Keratinocyte (primary cell): ENCODE results near the gene PLCL2. TPM values are rescaled to one million over a fixed set of nuclear protein-coding genes. Genes with fewer than 3 reads are reported as not detected.

Experiments used
- DNase-seq: peaks from one replicate; pipeline ENCODE4 v3.0.0-alpha.2; 2011; ENCODE audit warnings: low read depth, missing footprints, low spot score
- FAIRE-seq: peaks from 2 replicates; lab custom pipeline; 2011; peaks lifted over from hg19 to GRCh38; lab: Jason Lieb, UNC
- H2AFZ ChIP-seq: 2 replicates; pipeline ENCODE4 v1.6.0; 2012; ENCODE audit warnings: low read length, control low read depth, inconsistent platforms; ENCODE audit not compliant: control insufficient read depth
- H3K27ac ChIP-seq: 2 replicates; pipeline ENCODE4 v1.5.1; 2011; ENCODE audit warnings: low read length; ENCODE audit not compliant: control insufficient read depth, insufficient read depth
- H3K27me3 ChIP-seq: 3 replicates; pipeline ENCODE4 v1.6.0; 2011; ENCODE audit warnings: low read length; ENCODE audit not compliant: control insufficient read depth, insufficient read depth; ENCODE audit errors: extremely low read depth
- H3K36me3 ChIP-seq, 2 experiments: 2 replicates in 1 of 2; 3 replicates in 1 of 2; pipeline ENCODE4 v1.5.1; 2011; ENCODE audit warnings: low read length in 2 of 2, mild to moderate bottlenecking in 1 of 2; ENCODE audit not compliant: control insufficient read depth in 2 of 2, insufficient read depth in 2 of 2; ENCODE audit errors: extremely low read depth in 1 of 2
- H3K4me1 ChIP-seq: 3 replicates; pipeline ENCODE4 v1.5.1; 2011; ENCODE audit warnings: low read length; ENCODE audit not compliant: control insufficient read depth, insufficient read depth; ENCODE audit errors: extremely low read depth
- H3K4me2 ChIP-seq: 3 replicates; pipeline ENCODE4 v1.6.0; 2011; ENCODE audit warnings: low read depth, low read length; ENCODE audit not compliant: control insufficient read depth, insufficient read depth; ENCODE audit errors: extremely low read depth
- H3K4me3 ChIP-seq, 3 experiments: fragments of 200-600 bp in 1 of 3; sonication (generic) in 1 of 3; 2 replicates in 2 of 3; 3 replicates in 1 of 3; pipeline ENCODE4 v1.5.1; 2011 to 2016; ENCODE audit warnings: low read length in 3 of 3, mild to moderate bottlenecking in 3 of 3, control low read depth in 2 of 3, inconsistent platforms in 1 of 3, low read depth in 1 of 3, mixed read lengths in 1 of 3, mixed run types in 1 of 3, moderate library complexity in 1 of 3; ENCODE audit not compliant: control insufficient read depth in 2 of 3, insufficient read depth in 2 of 3; ENCODE audit errors: extremely low read depth in 1 of 3
- H3K79me2 ChIP-seq: 2 replicates; pipeline ENCODE4 v1.6.0; 2012; ENCODE audit warnings: low read length; ENCODE audit not compliant: control insufficient read depth, insufficient read depth
- H3K9ac ChIP-seq: 3 replicates; pipeline ENCODE4 v1.6.0; 2011; ENCODE audit warnings: low read length; ENCODE audit not compliant: control insufficient read depth, insufficient read depth; ENCODE audit errors: extremely low read depth
- H3K9me1 ChIP-seq: 3 replicates; pipeline ENCODE4 v1.6.0; 2011; ENCODE audit warnings: low read length; ENCODE audit not compliant: control insufficient read depth, insufficient read depth; ENCODE audit errors: extremely low read depth
- H3K9me3 ChIP-seq: 2 replicates; pipeline ENCODE4 v1.5.1; 2012; ENCODE audit warnings: low read depth, low read length; ENCODE audit not compliant: control insufficient read depth
- H4K20me1 ChIP-seq: 3 replicates; pipeline ENCODE4 v1.6.0; 2011; ENCODE audit warnings: low read length; ENCODE audit not compliant: control insufficient read depth, insufficient read depth; ENCODE audit errors: extremely low read depth
- CTCF ChIP-seq, 3 experiments: IDR thresholded peaks in 1 of 3; conservative IDR thresholded peaks in 1 of 3; optimal IDR thresholded peaks in 1 of 3; 2 replicates in 2 of 3; 3 replicates in 1 of 3; pipeline versions ENCODE3 to v1.5.1; 2011; ENCODE audit warnings: low read length in 3 of 3, mild to moderate bottlenecking in 3 of 3, moderate library complexity in 2 of 3, control low read depth in 1 of 3, inconsistent platforms in 1 of 3; ENCODE audit not compliant: insufficient read depth in 2 of 3; ENCODE audit errors: extremely low read depth in 1 of 3
- EZH2 ChIP-seq: IDR thresholded peaks from one replicate; pipeline ENCODE4 v1.6.1; 2012; ENCODE audit warnings: inconsistent platforms, mild to moderate bottlenecking, low read length, moderate library complexity
- dilution Hi-C: fragments of 300-500 bp; cut with MboI; formaldehyde crosslinking; loops from one replicate; pipeline ENCODE4 v1.7.0; 2020; ENCODE audit warnings: low sequenced_read_pairs; ENCODE audit not compliant: extremely low pct_ligation_motif_present
- polyA plus RNA-seq, 5 experiments: library from polyadenylated mRNA; depleted of rRNA in 3 of 5; stranded (reverse) in 3 of 5; stranded (forward) in 1 of 5; unstranded in 1 of 5; fragments of >200 nt; gene quantifications; 1 replicate in 1 of 5; 2 replicates in 3 of 5; 3 replicates in 1 of 5; pipeline versions ENCODE4 v1.2.1 to v1.2.3, GENCODE V29; 2011 to 2012; ENCODE audit warnings: missing spikeins in 2 of 5, low read depth in 1 of 5, low replicate concordance in 1 of 5

PLCL2 gene
- polyA plus RNA-seq, 1 donor (not counting 4 experiments of a cell fraction or from before 2014, with no cell fraction given), result 0.20 TPM

GRCh38 chr3:17135696-17136095 is 250.9 kb downstream of the PLCL2 start:
- H3K4me3 ChIP-seq, result no peak overlapping the region
- no peaks in the 10 kb centered on the region for H4K20me1 ChIP-seq
- dilution Hi-C loops, result no loop called here
- FAIRE-seq (no peak), DNase-seq (no peak)
- TF ChIP-seq EZH2 (no peak), CTCF (optimal IDR thresholded peaks at IDR 0.05 in 1 of 3, IDR thresholded peaks at IDR 0.05 in 1 of 3, conservative IDR thresholded peaks at IDR 0.05 in 1 of 3; ENCODE audit: extremely low read depth in 1 of 3, insufficient read depth in 2 of 3, low read length in 3 of 3) (no peak)
- H3K4me1 ChIP-seq, result no peaks in the 10 kb centered on the region
- H3K36me3 ChIP-seq, result no peaks in the 10 kb centered on the region
- no peak overlapping the region for H3K27ac ChIP-seq
- no peaks in the 10 kb centered on the region for H3K9me1 ChIP-seq
- no peaks in the 10 kb centered on the region for H3K79me2 ChIP-seq
- no peaks in the 10 kb centered on the region for H3K9me3 ChIP-seq
- no peak overlapping the region for H3K4me2 ChIP-seq
- no peaks in the 10 kb centered on the region for H3K27me3 ChIP-seq
- no peak overlapping the region for H3K9ac ChIP-seq
- H2AFZ ChIP-seq, result no peak overlapping the region

GRCh38 chr3:17136136-17136721 is 251.5 kb downstream of the PLCL2 start:
- DNase-seq (no peak), FAIRE-seq (no peak)
- Histone ChIP-seq H3K9me1 (no peaks in the 10 kb centered on the region), H2AFZ (no peak overlapping the region), H3K79me2 (no peaks in the 10 kb centered on the region), H3K27me3 (no peaks in the 10 kb centered on the region), H3K4me2 (no peak overlapping the region), H4K20me1 (no peaks in the 10 kb centered on the region), H3K9me3 (no peaks in the 10 kb centered on the region), H3K27ac (no peak overlapping the region), H3K9ac (no peak overlapping the region), H3K36me3 (no peaks in the 10 kb centered on the region), H3K4me1 (no peaks in the 10 kb centered on the region), H3K4me3 (no peak overlapping the region)
- dilution Hi-C loops, result no loop called here
- no peak for TF ChIP-seq CTCF (optimal IDR thresholded peaks at IDR 0.05 in 1 of 3, IDR thresholded peaks at IDR 0.05 in 1 of 3, conservative IDR thresholded peaks at IDR 0.05 in 1 of 3; ENCODE audit: extremely low read depth in 1 of 3, insufficient read depth in 2 of 3, low read length in 3 of 3)
- no peak for TF ChIP-seq EZH2
